ENCODE data around the gene FOXP1. TPM values are rescaled to one million over a fixed set of nuclear protein-coding genes. Genes with fewer than 3 reads are reported as not detected.

Gene FOXP1
- polyA plus RNA-seq, 5 donors, result 88.9 to 130 (median 123) TPM

- no peak for DNase-seq
Measured at GRCh38 chr3:71062952-71063772, 520.4 kb downstream of the FOXP1 start.

- DNase-seq, result no peak
Measured at GRCh38 chr3:71062037-71062932, 521.2 kb downstream of the FOXP1 start.

GRCh38 chr3:71061581-71061980 lies 521.9 kb downstream of the FOXP1 start:
- no peak for DNase-seq

- DNase-seq, result no peak
Measured at GRCh38 chr3:71061037-71061436, 522.5 kb downstream of the FOXP1 start.

- DNase-seq, result no peak
Measured at GRCh38 chr3:71060536-71060935, 523.0 kb downstream of the FOXP1 start.

GRCh38 chr3:71057526-71057894 lies 526.0 kb downstream of the FOXP1 start:
- no peak for DNase-seq

GRCh38 chr3:71056327-71056726 lies 527.2 kb downstream of the FOXP1 start:
- DNase-seq, result no peak

- DNase-seq, result no peak
Measured at GRCh38 chr3:71055257-71056001, 528.1 kb downstream of the FOXP1 start.

GRCh38 chr3:71054312-71054711 lies 529.2 kb downstream of the FOXP1 start:
- no peak for DNase-seq

- no peak for DNase-seq
Measured at GRCh38 chr3:71053495-71053894, 530.0 kb downstream of the FOXP1 start.

- no peak for DNase-seq
Measured at GRCh38 chr3:71052716-71053115, 530.8 kb downstream of the FOXP1 start.

- no peak for DNase-seq
Measured at GRCh38 chr3:71051893-71052687, 531.4 kb downstream of the FOXP1 start.

GRCh38 chr3:71051259-71051595 lies 532.3 kb downstream of the FOXP1 start:
- no peak for DNase-seq

GRCh38 chr3:71050538-71051258 lies 532.8 kb downstream of the FOXP1 start:
- peak; percentile 61 to 73 for DNase-seq

- no peak for DNase-seq
Measured at GRCh38 chr3:71050166-71050537, 533.4 kb downstream of the FOXP1 start.

- no peak for DNase-seq
Measured at GRCh38 chr3:71048948-71049347, 534.6 kb downstream of the FOXP1 start.

- no peak for DNase-seq
Measured at GRCh38 chr3:71047616-71048531, 535.7 kb downstream of the FOXP1 start.

GRCh38 chr3:71046791-71047190 lies 536.7 kb downstream of the FOXP1 start:
- DNase-seq, result no peak

- DNase-seq, result no peak
Measured at GRCh38 chr3:71045917-71046282, 537.6 kb downstream of the FOXP1 start.
